Spinal cord (tissue), 10 donors: ENCODE results near the gene B4GALT6. TPM values are rescaled to one million over a fixed set of nuclear protein-coding genes. Genes with fewer than 3 reads are reported as not detected.

Source experiments
- DNase-seq, 6 donors: peaks; one replicate each; pipeline versions ENCODE4 v3.0.0 to v3.0.0-alpha.2; 2013 to 2015; ENCODE audit warnings: low spot score in 6 of 6, low read depth in 4 of 6
- H3K27ac ChIP-seq: one replicate; pipeline ENCODE4 v1.5.1; 2013; ENCODE audit warnings: low read depth, low read length, control low read depth
- H3K27me3 ChIP-seq: one replicate; pipeline ENCODE4 v1.6.1; 2013; ENCODE audit warnings: low read length; ENCODE audit not compliant: control insufficient read depth, insufficient read depth
- H3K36me3 ChIP-seq: one replicate; pipeline ENCODE4 v1.6.1; 2013; ENCODE audit warnings: low read length; ENCODE audit not compliant: control insufficient read depth, insufficient read depth
- H3K4me1 ChIP-seq: one replicate; pipeline ENCODE4 v1.6.1; 2013; ENCODE audit warnings: low read length; ENCODE audit not compliant: control insufficient read depth, insufficient read depth
- H3K4me3 ChIP-seq: one replicate; pipeline ENCODE4 v1.5.1; 2013; ENCODE audit warnings: low read depth, low read length, control low read depth
- H3K9me3 ChIP-seq: one replicate; pipeline ENCODE4 v1.6.1; 2013; ENCODE audit warnings: low read length; ENCODE audit not compliant: control insufficient read depth, insufficient read depth
- WGBS: methylation state at CpG from one replicate; pipeline ENCODE4 v1.1.5; 2013; ENCODE audit warnings: missing lambda C conversion rate; ENCODE audit not compliant: insufficient coverage; 5-methylcytosine and 5-hydroxymethylcytosine counted together
- polyA plus RNA-seq, 2 donors: library from polyadenylated mRNA; unstranded; fragments of 120-200 nt; gene quantifications; one replicate each; pipeline ENCODE4 v1.2.1, GENCODE V29; 2013; ENCODE audit not compliant: insufficient read length in 2 of 2
- total RNA-seq, 2 donors: library from RNA; depleted of rRNA in 1 of 2; stranded (reverse); fragments of 120-200 nt in 1 of 2; fragments of >200 nt in 1 of 2; gene quantifications; one replicate each; pipeline versions ENCODE4 v1.2.3 to v1.2.4, GENCODE V29; 2013 to 2014
- donor health status: healthy.

The B4GALT6 gene
- total and polyA plus RNA-seq, 4 donors, result 15.2 to 54.6 (median 46.9) TPM

DNA sequence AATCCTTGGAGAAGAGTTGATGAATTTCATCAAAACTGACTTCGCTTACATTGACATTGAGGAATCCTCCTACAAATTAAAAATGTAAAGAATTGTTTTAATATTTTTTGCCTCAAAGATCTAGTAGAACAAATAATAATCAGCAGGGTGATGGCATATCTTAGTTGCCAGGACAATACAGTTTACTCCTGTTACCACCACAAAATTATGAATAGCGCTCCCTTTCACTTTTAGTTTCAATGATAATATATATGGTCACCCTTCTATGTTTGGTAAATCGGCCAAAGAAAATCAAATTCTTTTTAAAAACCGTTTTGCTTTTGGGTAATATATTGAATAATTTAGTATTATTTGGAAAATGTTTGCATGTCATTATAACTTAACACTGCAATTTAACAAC is 39.0 kb downstream of the B4GALT6 start:
- no peak for DNase-seq
- WGBS, result no CpG with 5 or more reads among the region's 4 CpGs
- Histone ChIP-seq H3K9me3 (no peaks in the 10 kb centered on the region), H3K4me1 (peaks cover 3% of the 10 kb centered on the region), H3K27ac (no peak overlapping the region), H3K4me3 (no peak overlapping the region), H3K27me3 (no peaks in the 10 kb centered on the region), H3K36me3 (no peaks in the 10 kb centered on the region)

- no peaks in the 10 kb centered on the region for H3K27me3 ChIP-seq
- peaks cover 3% of the 10 kb centered on the region for H3K4me1 ChIP-seq
- H3K9me3 ChIP-seq, result no peaks in the 10 kb centered on the region
- peaks cover 4% of the 10 kb centered on the region for H3K36me3 ChIP-seq
- H3K4me3 ChIP-seq, result no peak overlapping the region
- DNase-seq, result no peak
- H3K27ac ChIP-seq, result no peak overlapping the region
- 100% methylated on average over 3 of the region's 4 CpGs for WGBS
Measured at GRCh38 chr18:31643003-31643402, 41.4 kb downstream of the B4GALT6 start.

DNA sequence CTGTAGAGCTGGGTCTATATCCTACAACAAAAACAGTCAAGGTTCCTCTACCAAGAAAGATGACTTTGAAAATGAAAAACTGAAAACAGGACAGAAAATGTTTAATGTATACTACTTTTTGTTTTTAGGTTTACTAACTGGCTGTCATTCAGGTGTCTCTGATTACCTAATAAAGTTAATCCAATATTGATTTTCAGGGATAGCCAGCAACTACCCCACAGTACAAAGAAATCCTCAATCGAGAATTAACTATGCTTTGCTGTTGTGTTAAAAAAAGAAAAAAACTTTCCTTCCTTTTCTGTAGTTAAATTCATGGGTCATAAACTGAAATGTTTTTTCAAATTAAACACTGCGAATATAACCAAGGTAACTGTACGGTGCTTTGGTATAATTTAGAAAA is 46.9 kb downstream of the B4GALT6 start:
- peaks cover 7% of the 10 kb centered on the region for H3K36me3 ChIP-seq
- no CpG with 5 or more reads among the region's 3 CpGs for WGBS
- H3K27me3 ChIP-seq, result no peaks in the 10 kb centered on the region
- no peak for DNase-seq
- H3K27ac ChIP-seq, result no peak overlapping the region
- H3K9me3 ChIP-seq, result peaks cover 1% of the 10 kb centered on the region
- H3K4me3 ChIP-seq, result no peak overlapping the region
- no peaks in the 10 kb centered on the region for H3K4me1 ChIP-seq

GRCh38 chr18:31636387-31636786 is 48.0 kb downstream of the B4GALT6 start:
- DNase-seq, result no peak
- H3K36me3 ChIP-seq, result peaks cover 7% of the 10 kb centered on the region

GRCh38 chr18:31634331-31634713 is 50.1 kb downstream of the B4GALT6 start:
- Histone ChIP-seq H3K9me3 (peaks cover 1% of the 10 kb centered on the region), H3K27ac (no peak overlapping the region), H3K27me3 (no peaks in the 10 kb centered on the region), H3K4me1 (no peaks in the 10 kb centered on the region), H3K36me3 (peaks cover 7% of the 10 kb centered on the region), H3K4me3 (no peak overlapping the region)
- no peak for DNase-seq
- 100% methylated on average over 1 of the region's 3 CpGs for WGBS

More at GRCh38 chr18:31636387-31636786, 48.0 kb downstream of the B4GALT6 start:
- no peak overlapping the region for H3K27ac ChIP-seq
- no peaks in the 10 kb centered on the region for H3K4me1 ChIP-seq
- no peaks in the 10 kb centered on the region for H3K27me3 ChIP-seq
- H3K4me3 ChIP-seq, result no peak overlapping the region
- peaks cover 1% of the 10 kb centered on the region for H3K9me3 ChIP-seq

GRCh38 chr18:31633392-31634330 is 50.7 kb downstream of the B4GALT6 start:
- no peak overlapping the region for H3K27ac ChIP-seq
- peaks cover 7% of the 10 kb centered on the region for H3K36me3 ChIP-seq
- peaks cover 1% of the 10 kb centered on the region for H3K9me3 ChIP-seq
- no peak overlapping the region for H3K4me3 ChIP-seq
- no peaks in the 10 kb centered on the region for H3K4me1 ChIP-seq
- WGBS, result 88% methylated on average over 5 of the region's 10 CpGs
- no peak for DNase-seq
- H3K27me3 ChIP-seq, result no peaks in the 10 kb centered on the region

GRCh38 chr18:31632356-31632755 is 52.0 kb downstream of the B4GALT6 start:
- no CpG with 5 or more reads among the region's 1 CpG for WGBS
- peaks cover 3% of the 10 kb centered on the region for H3K36me3 ChIP-seq
- no peak for DNase-seq
- H3K27ac ChIP-seq, result no peak overlapping the region
- H3K4me1 ChIP-seq, result no peaks in the 10 kb centered on the region
- H3K27me3 ChIP-seq, result no peaks in the 10 kb centered on the region
- H3K4me3 ChIP-seq, result no peak overlapping the region
- H3K9me3 ChIP-seq, result peaks cover 1% of the 10 kb centered on the region

- no peaks in the 10 kb centered on the region for H3K4me1 ChIP-seq
- H3K4me3 ChIP-seq, result no peak overlapping the region
- no peak overlapping the region for H3K27ac ChIP-seq
- no peak for DNase-seq
- H3K36me3 ChIP-seq, result no peaks in the 10 kb centered on the region
- H3K27me3 ChIP-seq, result no peaks in the 10 kb centered on the region
- H3K9me3 ChIP-seq, result no peaks in the 10 kb centered on the region
- WGBS, result no CpG with 5 or more reads among the region's 1 CpG
Measured at GRCh38 chr18:31631526-31631925, 52.9 kb downstream of the B4GALT6 start.

DNA sequence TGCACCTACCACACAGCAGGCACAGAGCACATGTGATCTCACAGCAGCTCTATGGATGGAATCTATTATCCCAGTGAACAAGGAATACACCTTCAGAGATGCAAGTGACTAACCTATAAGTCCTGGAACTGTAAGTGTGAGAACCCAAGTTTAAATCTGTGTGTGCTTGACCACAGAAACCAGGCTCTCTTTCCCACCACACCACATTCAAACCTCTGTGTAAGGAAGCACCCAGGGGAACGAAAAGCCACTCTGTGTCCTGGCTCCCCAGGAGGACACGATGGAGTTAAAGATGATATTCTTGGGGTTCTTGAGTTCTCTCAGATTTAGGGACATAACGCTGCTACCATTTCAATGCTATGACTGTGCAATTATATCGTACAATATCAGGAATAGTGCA is 53.8 kb downstream of the B4GALT6 start:
- H3K36me3 ChIP-seq, result no peaks in the 10 kb centered on the region
- no peak for DNase-seq
- WGBS, result 96% methylated on average over 4 of the region's 4 CpGs
- H3K9me3 ChIP-seq, result no peaks in the 10 kb centered on the region
- no peaks in the 10 kb centered on the region for H3K27me3 ChIP-seq
- H3K4me1 ChIP-seq, result no peaks in the 10 kb centered on the region
- no peak overlapping the region for H3K27ac ChIP-seq
- no peak overlapping the region for H3K4me3 ChIP-seq

- no peak overlapping the region for H3K4me3 ChIP-seq
- DNase-seq, result no peak
- no peaks in the 10 kb centered on the region for H3K9me3 ChIP-seq
- 100% methylated on average over 2 of the region's 6 CpGs for WGBS
- H3K27ac ChIP-seq, result no peak overlapping the region
- H3K36me3 ChIP-seq, result no peaks in the 10 kb centered on the region
- H3K4me1 ChIP-seq, result no peaks in the 10 kb centered on the region
- no peaks in the 10 kb centered on the region for H3K27me3 ChIP-seq
Measured at GRCh38 chr18:31626409-31626808, 58.0 kb downstream of the B4GALT6 start.
